GM18907 (cell line): ENCODE measurements around the gene PIP4K2A.

Experiments
- ATAC-seq: cut with Tn5 transposase; IDR thresholded peaks from one replicate; pipeline ENCODE4 v1.9.1; 2021; ENCODE audit warnings: mild to moderate bottlenecking, moderate library complexity; ENCODE audit not compliant: unreplicated experiment

Gene PIP4K2A

GRCh38 chr10:22491931-22492615, 222.3 kb downstream of the PIP4K2A start:
- ATAC-seq = peak; percentile 47

- ATAC-seq = no peak
These were observed 222.9 kb downstream of the PIP4K2A start for GRCh38 chr10:22491480-22491879.

- no peak for ATAC-seq
These were observed 224.4 kb downstream of the PIP4K2A start for GRCh38 chr10:22489975-22490374.

GRCh38 chr10:22489467-22489866, 224.9 kb downstream of the PIP4K2A start:
- no peak for ATAC-seq

GRCh38 chr10:22486431-22486830, 227.9 kb downstream of the PIP4K2A start:
- ATAC-seq = no peak
